ENCODE measurements around the gene SOS2. TPM values are rescaled to one million over a fixed set of nuclear protein-coding genes. Genes with fewer than 3 reads are reported as not detected.

SOS2 gene
- 32.1 and 42.0 TPM in 2 replicates for total RNA-seq

DNA sequence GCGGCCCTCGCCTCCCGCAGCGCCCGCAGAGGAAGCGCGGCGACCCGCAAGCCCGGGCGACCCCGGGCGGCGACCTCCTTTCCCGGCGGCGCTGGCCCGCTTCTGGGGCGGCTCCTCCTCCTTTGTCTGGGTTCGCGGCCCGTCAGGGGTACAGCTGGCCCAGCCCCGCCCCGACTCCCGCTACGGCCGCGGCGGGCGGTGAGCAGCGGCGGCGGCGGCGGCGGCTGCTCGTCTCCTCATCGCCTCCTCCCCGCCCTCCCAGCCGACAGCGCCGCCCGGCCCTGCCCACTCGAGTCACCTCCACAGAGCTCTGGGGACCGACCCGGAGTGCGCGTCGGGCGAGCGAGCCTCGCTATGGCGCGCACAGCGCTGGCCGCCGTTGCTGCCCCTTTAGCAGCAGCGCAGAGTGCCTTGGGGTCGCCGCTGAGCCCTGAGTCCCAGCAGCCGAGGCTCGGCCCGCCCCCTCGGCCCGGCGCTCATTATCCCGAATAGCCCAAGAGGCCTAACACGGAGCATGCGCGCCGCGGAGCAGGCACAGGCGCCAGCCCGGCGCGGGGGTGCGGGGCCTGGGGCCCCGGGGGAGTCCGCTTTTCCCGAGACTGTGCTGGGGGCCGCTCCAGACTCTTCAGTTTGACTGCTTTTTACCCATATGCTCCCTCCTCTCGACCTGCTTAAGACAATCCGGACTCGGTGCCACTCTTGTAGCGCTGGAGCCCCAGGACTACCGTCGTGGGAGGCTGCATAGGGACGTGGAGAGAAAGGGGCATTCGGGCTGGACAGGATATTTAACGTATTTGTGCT, at the start of gene SOS2:
TSS of gene SOS2 (minus strand) at position 104 of the 801 bp plus-strand sequence. CDS start 295 bp downstream, outside the sequence.

DNA sequence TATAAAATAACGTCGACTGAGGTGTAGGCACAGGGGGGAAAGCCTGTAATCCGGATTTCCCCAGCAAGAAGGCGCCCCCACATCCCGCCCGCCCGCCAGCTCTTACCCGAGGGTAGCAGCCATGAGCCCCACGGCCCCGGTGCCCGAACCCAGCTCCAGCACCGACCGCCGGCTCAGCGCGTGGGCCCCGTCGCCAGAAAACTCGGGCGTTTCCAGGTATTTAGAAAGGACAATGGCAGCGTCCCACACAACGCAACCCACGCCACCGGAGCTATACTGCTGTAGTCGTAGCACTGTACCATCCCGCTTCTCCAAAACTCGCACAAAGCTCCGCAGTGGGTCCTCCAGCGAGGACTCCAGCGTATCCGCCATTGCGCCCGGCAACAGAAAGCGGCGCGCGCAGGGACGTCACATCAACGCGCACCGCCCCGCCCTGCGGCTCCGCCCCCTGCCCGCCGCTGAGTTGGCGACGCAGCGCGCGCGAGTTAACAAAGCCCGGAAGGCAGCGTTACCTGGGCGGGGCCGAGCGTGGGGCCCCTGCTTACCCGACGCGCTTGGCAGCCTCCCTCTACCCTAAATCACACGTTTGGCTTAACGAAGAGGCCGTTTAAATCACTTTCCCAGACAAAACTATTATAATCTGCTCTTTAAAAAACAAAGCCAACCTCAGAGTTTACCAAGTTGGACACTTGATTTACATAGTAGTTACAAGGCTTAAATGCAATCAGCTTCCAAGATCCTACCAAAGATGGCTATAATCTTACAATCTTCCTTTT, 115.0 kb downstream of the SOS2 start, which contains the start of gene VCPKMT:
TSS of gene VCPKMT (minus strand) at position 392 of the 776 bp plus-strand sequence. CDS start at position 372, 20 bp downstream.

Small RNA genes lying within 50 kb of the gene (small RNA-seq; reads per million reads assigned to genes)
- not detected for gene RF00019

Other genes starting within 250 kb of the SOS2 start
- gene VCPKMT, start 115.0 kb downstream of the SOS2 start, total RNA-seq, result 7.4 and 7.9 TPM in 2 replicates
- gene L2HGDH, start 80.7 kb upstream of the SOS2 start, total RNA-seq, result 4.7 and 5.6 TPM in 2 replicates
- 4.0 and 7.9 TPM in 2 replicates for gene DMAC2L, start 80.7 kb upstream of the SOS2 start, total RNA-seq
- gene CDKL1, start 165.3 kb upstream of the SOS2 start, total RNA-seq, result 1.2 and 1.6 TPM in 2 replicates

Measured in placental epithelial cell (primary cell).